Stimulated activated CD8-positive, alpha-beta memory T cell treated with anti-CD3 and anti-CD28 coated beads, Interleukin-4, amount 100 ng/mL, for 48 hours (primary cell): ENCODE measurements around the gene GRIN2D.
A peak's percentile ranks its signal among the peaks of the same experiment; 100 is the strongest.
"Not testable (repeated sequence)": the region's sequence is repeated elsewhere in the genome, so short reads cannot be mapped to it uniquely, and the experiment has no call there.

Experiments used
- DNase-seq: peaks from one replicate; pipeline ENCODE4 v3.0.0-alpha.2; 2020

Gene GRIN2D

DNA sequence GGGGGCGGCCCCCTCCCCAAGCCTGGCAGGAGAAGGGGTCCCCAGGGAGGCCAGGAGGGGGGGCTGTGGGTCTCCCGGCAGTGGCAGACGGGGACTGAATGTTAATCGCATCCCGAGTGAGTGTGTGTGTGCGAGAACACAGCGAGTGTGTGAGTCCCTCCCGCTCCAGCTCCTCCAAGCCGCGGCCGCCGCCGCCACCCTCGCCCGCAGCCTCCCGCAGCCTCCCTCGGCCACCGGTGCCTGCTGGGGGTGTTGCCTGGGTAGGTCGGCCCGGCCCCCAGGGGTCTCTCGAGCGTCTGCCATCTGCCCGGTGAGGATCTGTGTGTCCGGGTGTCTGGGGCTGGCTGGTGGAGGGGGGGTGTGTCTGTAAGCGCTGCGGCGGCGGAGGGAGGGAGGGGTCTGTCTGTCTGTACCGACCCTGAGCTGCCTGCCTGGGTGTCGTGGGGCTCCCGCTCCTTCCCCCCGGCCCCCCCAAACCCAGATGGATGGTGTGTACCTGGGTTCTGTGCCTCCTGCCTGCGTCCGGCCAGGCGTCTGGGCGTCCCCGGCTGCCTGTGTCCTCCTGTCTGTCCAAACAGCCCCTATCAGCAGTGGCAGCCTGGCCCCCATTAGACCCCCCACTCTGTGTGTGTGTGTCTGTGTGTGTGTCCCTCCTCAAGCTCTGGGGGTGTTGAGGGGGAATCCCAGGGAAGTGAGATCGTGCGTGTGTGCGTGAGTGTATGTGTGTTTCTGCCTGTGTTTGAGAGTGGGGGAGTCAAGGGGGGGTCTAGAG lies at the start of gene GRIN2D:
Gene GRIN2D (plus strand): TSS at position 110 of the 772 bp plus-strand sequence. CDS start 4,725 bp downstream, outside the sequence.
- peak; percentile 46 for DNase-seq

DNA sequence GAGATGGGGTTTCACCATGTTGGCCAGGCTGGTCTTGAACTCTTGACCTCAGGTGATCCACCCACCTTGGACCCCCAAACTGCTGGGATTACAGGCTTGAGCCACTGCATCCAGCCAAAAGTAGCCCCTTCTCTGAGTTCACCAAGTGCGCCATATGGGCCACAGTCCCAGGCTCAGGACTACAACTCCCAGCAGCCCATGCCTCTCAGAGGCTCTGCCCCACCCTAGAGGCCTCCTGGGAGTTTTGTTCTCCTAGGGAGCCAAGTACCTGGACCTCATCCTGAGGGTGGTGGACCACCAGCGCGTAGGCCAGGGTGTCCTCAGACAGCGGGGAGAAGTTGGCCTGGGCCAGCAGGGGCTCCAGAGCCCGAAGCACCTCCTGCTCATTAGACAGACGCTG lies 48.6 kb upstream of the GRIN2D start:
- DNase-seq = no peak

DNA sequence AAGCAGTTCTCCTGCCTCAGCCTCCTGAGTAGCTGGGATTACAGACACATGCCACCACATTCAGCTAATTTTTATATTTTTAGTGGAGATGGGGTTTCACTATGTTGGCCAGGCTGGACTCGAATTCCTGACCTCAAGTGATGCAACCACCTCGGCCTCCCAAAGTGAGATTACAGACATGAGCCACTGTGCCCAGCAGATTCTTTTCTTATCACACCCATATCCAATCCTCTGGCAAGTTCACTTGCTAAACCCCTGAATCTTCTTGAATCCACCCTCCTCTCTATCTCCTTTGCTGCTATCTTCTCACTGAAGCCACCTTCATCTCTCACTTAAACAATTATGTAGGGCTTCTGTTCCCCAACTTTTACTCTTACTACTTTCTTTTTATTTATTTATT lies 47.3 kb upstream of the GRIN2D start:
- DNase-seq = no peak

DNA sequence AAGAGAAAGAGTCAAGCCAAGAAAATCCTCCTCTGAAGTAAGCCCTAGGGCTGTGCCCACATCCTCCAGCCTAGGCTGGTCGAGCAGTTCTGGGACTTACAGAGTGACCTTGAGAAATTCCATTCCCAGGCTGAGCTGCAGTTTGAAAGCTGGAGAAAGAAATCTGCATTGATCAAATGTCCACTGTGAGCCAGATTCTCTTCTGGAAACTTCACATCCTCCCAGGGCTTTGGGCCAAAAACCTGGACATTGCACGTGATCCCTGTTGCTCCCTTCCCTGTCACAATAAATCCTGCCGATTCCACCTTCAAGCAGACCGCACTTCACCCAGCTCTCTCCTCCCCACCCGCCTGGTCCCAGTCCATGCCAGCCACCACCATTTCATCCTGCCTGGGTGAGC lies 45.4 kb upstream of the GRIN2D start:
- DNase-seq = no peak

DNA sequence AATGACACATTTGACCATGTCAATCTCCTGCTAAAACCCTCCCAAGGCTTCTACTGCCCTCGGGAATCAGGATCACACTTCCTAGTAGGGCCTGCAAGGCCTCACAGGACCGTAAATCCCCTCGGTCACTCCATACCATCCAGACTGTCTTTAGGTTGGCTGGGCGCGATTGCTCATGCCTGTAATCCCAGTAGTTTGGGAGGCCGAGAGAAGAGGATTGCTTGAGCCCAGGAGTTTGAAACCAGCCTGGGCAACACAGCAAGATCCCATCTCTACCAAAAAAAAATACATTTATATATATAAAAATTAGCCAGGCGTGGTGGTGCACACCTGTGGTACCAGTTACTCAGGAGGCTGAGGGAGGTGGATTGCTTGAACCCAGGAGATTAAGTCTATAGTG lies 44.7 kb upstream of the GRIN2D start:
- no peak for DNase-seq

DNA sequence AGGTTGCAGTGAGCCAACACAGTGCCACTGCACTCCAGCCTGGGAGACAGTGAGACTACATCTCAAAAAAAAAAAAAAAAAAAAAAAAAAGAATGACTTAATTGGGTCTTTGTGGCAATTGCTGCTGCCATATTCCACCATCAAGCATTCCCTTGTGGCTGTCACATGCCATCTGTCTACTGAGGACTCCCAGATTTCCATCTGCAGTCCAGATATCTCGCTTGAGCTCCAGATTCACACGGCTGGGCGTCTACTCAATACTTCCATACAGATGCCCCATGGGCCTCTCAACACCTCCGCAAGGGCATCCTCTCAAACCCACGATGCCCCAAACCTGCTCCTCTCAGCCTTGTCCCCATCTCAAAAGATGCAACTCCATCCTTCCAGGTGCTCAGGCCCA lies 42.6 kb upstream of the GRIN2D start:
- DNase-seq = no peak

DNA sequence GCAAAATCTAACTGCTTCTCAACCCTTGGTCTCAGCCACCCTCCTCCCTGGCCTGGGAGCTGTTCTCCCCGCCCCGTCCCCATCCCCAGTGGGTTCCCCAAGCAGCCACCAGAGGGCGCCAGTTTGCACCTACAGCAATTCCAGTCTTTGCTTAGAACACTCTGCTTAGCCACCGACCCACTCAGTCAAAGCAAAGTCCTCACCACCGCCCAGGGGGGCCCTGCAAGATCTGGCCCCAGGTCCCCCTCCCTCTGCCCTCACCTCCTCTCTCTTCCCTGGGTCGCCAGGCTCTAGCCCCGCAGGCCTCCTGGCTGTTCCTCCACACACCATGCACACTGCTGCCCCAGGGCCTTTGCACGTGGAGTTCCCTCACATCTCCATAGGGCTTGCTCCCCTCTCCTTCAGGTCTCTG lies 42.1 kb upstream of the GRIN2D start:
- DNase-seq = peak; percentile 94

DNA sequence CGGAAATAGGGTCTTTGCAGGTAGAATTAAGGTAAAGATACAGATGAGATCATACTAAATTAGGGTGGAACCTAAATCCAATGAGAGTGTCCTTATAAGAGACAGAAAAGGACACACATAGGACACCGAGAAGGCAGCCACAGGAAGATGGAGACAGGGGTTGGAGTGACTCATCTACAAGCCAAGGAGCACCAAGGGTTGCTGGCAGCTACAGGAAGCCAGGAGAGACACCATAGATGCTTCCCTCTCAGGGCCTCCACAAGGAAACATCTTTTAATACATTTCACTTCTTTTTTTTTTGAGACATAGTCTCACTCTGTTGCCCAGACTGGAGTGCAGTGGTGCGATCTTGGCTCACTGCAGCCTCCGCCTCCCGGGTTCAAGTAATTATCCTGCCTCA lies 39.8 kb upstream of the GRIN2D start:
- no peak for DNase-seq

DNA sequence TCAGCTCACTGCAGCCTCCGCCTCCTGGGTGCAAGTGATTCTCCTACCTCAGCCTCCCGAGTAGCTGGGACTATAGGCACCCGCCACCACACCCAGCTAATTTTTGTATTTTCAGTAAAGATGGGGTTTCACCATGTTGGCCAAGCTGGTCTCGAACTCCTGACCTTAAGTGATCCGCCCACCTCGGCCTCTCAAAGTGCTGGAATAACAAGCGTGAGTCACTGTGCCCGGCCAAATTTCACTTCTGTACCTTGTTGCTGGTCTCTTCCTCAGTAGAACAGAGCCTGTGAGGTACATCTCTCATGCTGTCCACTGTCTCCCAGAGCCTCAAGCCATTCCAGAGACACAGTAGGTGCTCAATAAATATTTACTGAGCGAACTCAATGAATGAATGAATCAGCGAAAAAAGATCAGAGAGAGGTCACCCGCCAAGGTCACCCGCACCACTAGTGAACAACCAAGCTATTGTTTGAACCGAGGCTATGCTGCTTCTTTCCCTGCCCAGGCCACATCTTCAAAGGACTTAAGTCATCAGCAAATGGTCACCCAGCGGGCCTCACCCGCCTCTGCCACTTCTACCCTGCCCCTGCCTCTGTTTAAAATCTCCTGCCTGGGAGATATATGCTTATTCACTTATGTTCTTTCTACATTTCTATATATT lies 39.0 kb upstream of the GRIN2D start:
- DNase-seq = no peak

DNA sequence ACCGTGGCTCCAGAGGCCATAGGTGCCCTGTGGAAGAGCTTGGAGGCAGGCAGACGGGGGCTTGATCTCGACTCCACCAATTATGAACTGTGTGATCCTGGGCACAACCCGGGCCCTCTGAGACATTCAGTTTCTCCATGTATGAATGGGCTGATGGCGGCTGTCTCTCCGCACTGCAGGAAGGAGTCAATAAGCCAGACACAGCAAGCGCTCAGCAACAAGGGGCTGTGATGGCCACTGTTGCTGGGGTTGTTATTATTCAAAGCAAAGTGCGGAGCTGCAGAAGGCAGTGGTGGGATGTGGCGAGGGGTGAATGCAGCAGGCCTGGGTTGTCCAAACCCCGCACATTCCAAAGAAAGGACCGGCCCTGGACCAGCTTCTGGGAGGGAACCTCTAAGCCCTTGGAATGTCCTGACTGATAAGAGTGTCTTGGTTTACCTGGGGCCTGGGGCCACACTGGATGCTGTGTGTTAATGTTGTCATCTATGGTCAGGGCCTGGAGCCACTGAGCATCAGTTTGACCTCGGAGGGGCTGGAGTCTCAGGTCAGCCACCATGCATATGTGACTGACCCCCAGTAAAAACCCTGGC lies 38.0 kb upstream of the GRIN2D start:
- no peak for DNase-seq

DNA sequence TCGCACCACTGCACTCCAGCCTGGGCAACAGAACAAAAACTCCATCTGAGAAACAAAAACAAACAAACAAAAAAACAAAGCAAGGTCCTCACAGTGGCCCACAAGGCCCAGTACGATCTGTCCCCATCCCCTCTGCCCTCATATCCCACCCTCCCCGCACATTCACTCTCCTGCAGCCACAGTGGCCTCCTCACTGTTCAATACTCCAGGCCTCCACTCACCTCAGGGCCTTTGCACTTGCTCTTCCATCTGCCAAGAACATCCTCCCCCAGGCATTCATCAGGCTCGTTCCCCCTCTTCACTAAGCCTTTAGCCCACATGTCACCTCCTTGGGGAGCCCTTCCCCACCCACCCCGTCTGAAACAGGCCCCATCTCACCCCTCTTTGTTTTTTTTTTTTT lies 34.3 kb upstream of the GRIN2D start:
- no peak for DNase-seq

DNA sequence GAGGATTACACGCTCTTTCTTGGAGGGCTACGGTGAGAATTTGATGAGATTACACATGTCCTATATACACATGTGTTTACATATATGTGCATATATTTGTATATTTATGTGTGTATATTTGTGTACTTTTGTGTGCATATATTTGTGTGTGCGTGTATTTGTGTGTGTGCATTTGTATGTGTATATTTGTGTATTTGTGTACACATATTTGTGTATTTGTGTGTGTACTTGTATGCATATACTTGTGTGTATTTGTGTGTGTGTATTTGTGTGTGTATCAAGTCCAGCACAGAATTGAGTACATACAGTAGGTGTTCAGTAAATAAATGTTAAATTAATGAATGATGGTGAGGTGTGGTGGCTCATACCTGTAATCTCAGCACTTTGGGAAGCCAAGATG lies 31.6 kb upstream of the GRIN2D start:
- no peak for DNase-seq

DNA sequence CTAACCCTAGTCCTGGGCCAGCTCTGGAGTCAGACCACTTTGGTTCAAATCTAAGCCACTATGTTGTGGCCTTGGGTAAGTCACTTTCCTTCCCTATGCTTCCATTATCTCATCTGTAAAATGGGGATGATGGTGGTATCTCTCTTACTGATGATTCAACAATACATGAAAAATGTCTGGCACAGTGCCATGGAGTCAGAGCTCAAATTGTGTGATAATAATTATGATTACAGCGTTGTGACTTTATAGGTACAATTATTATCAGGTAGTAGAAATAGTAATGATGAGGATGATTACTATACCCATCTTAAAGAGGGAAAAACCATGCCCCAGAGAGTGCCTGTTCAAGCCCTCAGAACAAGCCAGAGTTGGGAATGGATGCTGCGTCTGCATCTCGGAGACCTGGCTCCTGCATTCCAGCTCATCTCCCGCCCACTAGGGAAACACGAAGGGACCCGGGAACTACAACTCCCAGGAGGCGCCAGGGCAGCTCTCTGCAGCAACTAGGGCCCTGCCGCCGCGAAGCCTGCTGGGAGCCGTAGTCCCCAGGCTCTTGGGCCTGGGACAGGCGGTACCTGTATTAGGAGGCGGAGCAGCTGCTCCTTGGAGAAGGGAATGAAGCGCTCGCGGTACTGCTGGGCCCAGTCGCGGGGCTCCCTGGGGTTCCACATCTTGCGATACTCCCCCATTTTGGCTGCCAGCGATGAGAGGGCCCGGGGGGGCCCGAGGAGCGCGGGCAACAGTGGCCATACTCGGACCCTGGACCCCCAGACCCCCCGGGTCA lies 30.6 kb upstream of the GRIN2D start:
- peak; percentile 93 for DNase-seq

DNA sequence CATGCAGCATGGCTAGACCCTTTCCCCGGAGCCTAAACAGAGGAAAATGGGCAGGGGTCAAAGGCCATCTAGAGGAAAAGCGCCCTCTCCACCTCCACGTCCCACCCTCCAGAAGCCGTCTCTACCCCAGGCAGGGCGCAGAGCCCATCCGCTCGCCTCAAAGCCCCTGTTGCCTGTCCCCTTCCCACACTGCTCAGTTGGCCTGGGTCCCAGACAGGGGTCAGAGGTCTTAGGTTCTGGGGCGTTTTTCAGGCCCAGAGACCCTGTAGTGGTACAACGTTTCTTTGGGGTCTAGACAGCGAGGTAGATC lies 30.0 kb upstream of the GRIN2D start:
- DNase-seq = no peak

DNA sequence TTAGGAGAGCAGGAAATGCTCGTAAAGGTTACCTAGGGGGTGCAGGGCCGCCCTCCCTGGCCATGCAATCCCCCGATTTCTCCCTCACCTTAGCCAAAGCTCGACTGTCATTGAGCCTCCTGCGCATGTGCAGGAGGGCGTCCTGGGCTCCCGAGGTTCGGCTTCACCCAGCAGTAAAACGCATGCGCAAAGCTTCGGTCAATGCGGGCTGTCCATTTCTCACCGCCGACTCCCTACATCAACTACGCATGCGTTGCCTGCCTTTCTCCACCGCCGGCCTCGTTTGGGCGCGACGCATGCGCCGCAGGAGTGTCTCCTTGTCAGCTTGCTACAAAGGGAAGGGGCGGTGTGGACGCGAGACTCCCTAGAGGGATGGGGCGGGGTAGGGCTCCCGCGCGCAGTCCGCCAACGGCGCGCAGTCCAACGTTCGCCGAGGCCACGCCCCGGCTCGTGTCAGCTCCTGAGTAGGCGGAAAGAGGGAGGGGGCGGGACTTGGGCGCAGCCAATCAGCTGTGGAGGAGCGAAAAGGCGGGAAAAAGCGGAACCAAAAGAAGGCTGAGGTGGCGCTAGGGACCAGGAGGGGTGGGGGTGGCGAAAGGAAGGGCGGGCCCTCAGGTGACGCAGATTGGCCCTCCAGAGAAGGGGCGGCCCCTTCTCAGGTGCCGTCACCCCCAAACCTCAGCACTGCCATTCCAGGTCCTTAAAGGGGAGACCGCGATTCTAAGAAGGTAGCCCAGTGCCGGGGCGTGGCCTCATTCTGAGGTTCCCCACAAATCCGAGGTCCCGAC lies 29.5 kb upstream of the GRIN2D start, which contains the start of the genes SYNGR4 and TMEM143:
Gene SYNGR4 (plus strand): TSS at position 558 of the 788 bp plus-strand sequence. CDS start 1,476 bp downstream, outside the sequence.
Gene TMEM143 (minus strand): TSS at position 131 of the 788 bp plus-strand sequence. CDS start 20 bp downstream, at position 111.
- peak; percentile 96 for DNase-seq

DNA sequence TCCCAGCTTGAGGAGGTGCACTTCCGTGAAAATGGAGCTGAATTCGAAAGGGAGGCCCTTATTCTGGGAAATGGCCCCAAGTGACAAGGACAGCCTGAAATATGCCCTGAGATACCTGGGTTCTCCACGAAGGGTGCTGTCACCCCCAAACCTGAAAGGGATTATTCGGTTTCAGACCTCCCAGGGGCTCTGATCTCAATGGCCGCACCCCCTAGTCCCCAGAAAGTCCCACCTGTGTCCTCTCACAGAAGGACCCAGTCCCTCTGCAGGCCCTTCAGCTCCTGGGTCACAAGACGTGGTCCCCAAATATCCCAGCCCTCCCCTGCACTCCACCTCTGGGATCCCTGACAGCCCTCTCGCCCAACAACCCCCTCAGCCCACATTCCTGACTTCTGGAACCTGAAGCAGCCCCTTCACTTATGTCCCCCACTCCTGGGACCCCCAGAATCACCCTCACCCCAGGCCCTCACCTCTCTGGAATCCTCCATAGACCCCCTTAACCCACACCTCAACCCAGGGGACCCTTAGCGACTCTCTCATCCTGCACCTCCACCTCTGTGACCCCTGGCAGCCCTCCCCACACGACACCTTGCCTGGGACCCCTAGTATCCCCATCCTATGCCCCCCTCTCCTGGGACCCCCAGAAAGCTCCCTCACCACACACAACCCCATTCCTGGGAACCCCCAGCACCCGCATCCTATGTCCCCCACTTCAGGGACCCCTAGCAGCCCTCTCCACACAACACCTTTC lies 28.7 kb upstream of the GRIN2D start:
- DNase-seq = no peak

DNA sequence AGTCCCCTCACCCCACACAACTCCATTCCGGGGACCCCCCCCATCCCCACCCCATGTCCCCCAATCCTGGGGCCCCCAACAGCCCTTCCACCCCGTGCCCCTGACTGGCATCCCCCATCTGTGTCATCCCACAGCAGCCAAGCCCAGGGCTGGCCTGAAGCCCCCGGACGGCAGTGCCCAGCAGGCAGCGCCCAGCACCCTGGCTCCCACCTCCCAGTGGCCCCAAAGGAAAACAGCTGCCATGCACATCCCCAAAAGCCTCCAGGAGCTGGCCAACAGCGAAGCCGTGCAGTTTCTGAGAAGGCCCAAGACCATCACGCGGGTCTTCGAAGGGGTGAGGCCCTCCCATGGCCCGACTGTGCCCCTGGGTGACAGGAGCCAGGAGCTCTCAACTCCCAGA lies 27.9 kb upstream of the GRIN2D start:
- DNase-seq = no peak

DNA sequence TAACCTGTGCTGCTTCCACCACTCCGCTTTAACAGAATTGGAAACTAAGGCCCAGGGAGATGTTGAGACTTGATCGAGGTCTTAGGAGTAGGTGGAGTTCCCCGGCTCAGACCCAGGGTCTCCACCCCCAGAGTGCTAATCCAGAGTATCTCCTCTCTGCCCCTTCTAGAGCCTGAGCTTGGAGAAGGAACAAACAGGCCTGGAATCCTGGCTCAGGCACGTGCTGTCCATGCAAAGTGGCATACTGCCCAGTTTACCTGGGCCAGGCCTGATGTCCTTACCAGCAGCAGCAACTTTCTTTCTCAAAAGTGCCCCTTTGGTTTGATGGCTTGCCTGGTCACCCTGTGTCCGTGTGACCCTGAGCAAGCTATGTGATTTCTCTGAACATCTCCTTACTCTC lies 25.6 kb upstream of the GRIN2D start:
- DNase-seq = no peak

DNA sequence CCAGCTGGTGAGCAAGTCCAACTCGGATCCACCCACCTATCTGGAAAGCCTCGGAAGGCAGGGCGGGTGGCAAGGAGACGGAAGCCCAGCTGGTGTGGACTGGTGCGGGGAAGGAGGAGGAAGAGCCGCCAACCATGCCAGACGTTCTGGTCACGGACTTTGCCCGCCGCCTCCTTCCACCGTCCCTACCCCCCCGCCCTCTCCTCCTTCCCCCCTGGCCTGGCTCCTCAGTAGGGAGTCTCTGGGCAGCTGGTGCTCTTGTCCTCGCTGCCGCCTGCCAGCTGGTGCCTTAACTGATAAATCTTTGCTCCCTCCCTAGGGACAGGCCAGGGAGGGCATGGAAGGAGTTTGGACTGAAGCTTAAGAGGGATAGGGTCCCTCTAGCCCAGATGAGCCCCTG lies 24.5 kb upstream of the GRIN2D start:
- DNase-seq = no peak

DNA sequence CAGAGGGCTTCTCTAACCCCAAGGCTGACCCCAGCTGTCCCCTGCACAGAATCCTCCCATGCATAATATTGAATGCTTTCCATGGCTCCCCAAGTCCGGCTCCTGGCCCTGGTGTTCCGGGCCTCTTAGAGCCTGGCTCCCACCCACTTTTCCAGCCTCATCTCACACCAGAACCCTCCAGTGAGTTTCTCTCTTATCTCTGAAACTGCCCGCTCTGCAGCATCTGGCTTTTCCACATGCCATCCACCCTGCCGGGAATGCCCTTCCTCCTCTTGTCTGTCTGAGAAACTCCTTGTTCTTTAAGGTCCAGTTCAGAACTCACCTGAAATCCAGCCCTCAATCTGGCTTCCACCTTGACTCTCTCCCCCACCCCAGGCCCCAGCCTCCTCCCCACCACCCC lies 22.5 kb upstream of the GRIN2D start:
- DNase-seq = no peak

DNA sequence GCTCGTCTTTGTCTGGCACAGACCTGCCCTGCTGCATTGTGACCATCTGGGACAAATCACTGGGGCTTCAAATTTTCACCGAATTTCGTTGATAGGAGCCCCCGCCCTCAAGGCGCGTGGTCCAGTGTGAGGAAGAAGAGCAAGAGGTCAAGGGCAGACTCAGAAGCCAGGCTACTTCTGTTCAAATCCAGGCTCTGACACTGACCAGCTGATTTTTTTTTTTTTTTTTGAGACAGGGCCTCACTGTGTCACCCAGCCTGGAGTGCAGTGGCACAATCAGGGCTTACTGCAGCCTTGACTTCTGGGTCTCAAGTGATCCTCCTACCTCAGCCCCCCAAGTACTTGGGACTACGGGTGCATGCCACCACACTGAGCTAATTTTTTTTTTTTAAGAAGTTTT lies 22.1 kb upstream of the GRIN2D start:
- no peak for DNase-seq

DNA sequence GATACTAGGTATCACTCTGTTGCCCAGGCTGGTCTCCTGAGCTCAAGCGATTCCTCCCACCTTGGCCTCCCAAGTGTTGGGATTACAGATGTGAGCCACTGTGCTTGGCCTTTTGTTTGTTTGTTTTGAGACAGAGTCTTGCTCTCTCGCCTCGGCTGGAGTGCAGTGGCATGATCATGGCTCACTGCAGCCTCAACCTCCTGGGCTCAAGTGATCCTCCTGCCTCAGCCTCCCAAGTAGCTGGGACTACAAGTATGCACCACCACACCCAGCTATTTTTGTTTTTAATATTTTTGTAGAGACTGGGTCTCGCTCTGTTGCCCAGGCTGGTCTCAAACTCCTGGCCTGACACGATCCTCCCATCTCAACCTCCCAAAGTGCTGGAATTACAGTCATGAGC lies 21.7 kb upstream of the GRIN2D start:
- not testable (repeated sequence) for DNase-seq
